Peyer's patch (tissue), 4 donors: ENCODE results near the gene SDF4.

Experiments used
- POLR2A ChIP-seq, 2 donors: fragments of 450-650 bp; IDR thresholded peaks; one replicate each; pipeline ENCODE4 v1.5.1; 2017; ENCODE audit warnings: antibody characterized with exemption in 2 of 2, mild to moderate bottlenecking in 2 of 2, moderate library complexity in 2 of 2
- TF ChIP-seq, protein P1 (sequence below), 6 experiments: fragments of 450-650 bp in 4 of 6; fragments of 200-600 bp in 2 of 6; sonication (generic) in 1 of 6; IDR thresholded peaks; one replicate each; pipeline ENCODE4 v1.5.1; 2017 to 2019; ENCODE audit warnings: antibody characterized with exemption in 6 of 6, mild to moderate bottlenecking in 3 of 6, moderate library complexity in 1 of 6

DNA sequence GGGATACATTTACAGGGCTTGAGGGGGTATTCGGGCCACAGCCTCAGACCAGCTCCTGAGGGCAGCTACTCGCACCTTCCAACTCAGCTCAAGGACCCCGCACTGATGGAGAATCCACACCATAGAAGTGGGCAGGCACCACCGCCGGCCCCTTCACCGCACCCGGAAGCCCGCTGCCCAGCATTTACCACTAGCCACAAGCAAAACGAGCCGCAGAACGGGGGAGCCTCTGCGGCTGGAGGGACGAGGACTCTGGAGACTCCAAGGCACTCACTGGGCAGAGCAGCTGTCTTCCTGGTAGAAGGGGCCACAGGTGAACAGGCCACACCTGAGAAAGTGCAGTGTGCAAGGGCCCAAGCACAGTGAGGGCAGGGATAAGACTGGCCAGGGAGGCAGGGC, 36.5 kb upstream of the SDF4 start:
- TF ChIP-seq, protein P1, sequence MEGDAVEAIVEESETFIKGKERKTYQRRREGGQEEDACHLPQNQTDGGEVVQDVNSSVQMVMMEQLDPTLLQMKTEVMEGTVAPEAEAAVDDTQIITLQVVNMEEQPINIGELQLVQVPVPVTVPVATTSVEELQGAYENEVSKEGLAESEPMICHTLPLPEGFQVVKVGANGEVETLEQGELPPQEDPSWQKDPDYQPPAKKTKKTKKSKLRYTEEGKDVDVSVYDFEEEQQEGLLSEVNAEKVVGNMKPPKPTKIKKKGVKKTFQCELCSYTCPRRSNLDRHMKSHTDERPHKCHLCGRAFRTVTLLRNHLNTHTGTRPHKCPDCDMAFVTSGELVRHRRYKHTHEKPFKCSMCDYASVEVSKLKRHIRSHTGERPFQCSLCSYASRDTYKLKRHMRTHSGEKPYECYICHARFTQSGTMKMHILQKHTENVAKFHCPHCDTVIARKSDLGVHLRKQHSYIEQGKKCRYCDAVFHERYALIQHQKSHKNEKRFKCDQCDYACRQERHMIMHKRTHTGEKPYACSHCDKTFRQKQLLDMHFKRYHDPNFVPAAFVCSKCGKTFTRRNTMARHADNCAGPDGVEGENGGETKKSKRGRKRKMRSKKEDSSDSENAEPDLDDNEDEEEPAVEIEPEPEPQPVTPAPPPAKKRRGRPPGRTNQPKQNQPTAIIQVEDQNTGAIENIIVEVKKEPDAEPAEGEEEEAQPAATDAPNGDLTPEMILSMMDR (IDR thresholded peaks at IDR 0.05) = no peak
- TF ChIP-seq POLR2A (IDR thresholded peaks at IDR 0.05) = no peak
